NCI-H187 (cell line): ENCODE measurements around the gene MACROD2.

Source experiments
- DNase-seq, 2 experiments: peaks; one replicate each; lab custom pipeline; 2025; lab: John Stamatoyannopoulos, UW

Gene MACROD2

DNA sequence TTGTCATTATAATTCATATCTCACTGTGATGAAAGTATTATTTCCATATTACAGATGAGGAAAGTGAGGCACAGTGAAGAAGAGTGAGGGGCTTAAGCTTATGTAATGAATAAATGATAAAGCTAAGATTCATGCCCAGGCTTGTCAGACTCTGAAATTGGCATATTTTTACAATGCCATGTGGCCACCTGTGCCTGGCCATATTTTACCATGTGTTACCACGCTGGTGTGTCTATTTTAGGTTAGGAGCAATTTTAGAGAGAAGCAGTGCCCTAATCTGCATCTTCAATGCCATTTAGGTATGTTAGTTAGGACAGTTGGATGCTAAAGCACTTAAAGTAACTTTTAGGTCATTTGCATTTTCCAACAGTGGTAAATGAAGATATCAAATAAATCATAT lies 530.1 kb downstream of the MACROD2 start:
- DNase-seq, result no peak

DNA sequence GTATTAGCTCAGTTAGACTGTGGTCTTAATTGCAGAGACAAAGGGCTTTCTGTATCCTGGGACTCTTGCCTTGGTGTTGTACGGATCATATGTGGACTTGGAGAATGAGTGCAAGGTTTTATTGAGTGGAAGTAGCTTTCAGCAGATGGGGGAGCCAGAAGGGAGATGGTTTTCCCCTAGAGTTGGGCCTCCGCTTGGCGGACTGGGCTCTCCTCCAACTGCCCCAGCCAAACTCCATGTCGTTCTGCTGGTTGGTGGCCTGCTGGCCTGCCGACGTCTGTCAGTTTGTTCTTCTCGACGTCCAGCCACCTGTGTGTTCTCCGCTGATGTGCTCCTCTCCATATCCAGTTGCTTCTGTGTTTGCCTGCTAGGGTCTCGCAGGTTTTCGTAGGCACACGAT lies 531.6 kb downstream of the MACROD2 start:
- DNase-seq, result no peak

DNA sequence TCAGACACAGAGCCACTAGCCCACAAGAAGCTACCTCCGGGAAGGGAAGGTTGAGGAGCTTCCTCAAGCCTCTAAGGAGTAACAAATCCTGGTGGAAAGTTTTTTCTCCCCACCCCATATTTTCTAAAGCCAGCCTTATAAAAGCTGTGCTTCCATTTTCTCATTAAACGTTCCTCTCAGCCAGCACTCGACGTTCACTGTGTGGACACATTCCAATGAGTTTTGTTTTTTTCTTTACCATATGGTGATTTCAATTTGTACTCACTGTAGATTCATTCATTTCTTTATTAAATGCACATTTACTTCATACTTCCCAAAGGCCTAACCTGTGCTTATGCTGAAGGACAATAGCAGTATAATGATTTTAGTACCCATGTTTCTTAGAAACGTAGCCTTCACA lies 536.5 kb downstream of the MACROD2 start:
- DNase-seq, result no peak

DNA sequence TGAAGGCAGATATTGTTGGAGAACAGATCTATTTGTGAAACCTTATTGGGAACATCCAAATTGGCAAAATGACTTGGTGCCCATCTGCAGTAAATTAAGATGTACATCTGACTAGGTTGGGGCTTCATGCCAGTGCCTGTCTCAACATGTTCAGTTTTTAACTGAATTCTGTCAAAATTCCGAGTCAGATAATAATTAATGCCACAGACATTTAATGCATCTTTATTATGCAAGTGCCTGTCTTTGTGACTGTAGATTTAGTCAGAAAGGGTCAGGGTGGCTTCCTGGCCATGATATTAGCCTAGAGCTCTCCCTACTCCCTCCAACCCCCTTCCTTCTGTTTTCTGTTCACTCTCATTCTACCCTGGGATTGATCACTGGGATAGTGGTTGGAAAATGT lies 541.4 kb downstream of the MACROD2 start:
- DNase-seq, result no peak

GRCh38 chr20:14538433-14538832 lies 543.1 kb downstream of the MACROD2 start:
- no peak for DNase-seq

- no peak for DNase-seq
Observed at GRCh38 chr20:14543040-14543439, 547.7 kb downstream of the MACROD2 start.

GRCh38 chr20:14544688-14545087 lies 549.4 kb downstream of the MACROD2 start:
- no peak for DNase-seq

DNA sequence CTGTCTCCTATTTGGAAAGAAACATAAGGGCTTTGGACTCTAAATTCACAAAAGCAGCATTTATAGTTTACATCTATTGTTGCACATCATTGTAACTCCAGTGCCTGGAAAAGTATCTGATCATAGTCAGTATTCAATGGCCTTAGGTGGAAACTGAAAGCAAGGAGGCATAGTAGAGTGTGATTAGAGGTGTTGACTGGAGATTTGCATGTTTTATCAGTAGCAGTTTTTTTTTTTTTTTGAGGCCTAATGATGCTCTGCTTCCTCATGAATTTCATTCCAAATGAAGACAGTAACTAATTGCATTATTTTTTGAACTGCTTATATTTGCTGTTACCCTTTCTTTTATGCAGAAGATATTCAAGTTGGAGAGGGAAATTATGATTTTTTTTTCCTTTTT lies 555.3 kb downstream of the MACROD2 start:
- no peak for DNase-seq

DNA sequence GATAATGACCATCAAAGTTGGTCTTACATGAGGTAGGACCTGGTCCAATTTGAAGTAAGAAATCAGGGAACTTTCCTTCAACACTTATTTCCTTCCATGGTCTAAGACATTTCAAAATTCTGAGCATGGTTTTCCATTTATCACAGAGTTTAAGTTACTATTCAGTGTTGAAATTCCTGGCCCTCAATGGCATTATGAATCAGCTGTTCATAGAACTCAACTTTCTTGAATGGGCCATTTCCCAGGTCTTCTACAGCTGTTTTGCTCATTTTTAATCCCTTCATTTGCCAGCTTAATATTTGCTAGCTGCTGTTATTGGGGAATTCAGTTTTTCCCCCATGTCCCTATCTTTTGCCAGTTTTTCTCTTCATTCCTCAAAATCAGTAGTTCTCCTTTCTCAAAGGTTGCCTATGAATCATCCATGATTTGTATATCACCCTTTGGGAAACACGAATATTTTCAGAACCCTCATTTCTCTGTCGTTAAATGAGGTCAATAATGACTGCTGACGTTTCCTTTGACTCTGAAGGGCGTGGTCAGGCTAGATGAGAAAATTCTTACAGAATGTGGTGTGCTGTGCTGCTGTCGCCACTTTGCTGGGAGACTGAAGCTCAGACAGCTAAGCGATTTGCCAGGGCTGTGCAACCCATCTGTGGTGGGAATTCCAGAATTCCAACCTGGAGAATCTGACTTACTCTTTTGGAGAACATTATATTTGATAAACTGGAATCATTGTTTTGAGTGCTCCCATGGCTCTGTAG lies 558.6 kb downstream of the MACROD2 start:
- no peak for DNase-seq

DNA sequence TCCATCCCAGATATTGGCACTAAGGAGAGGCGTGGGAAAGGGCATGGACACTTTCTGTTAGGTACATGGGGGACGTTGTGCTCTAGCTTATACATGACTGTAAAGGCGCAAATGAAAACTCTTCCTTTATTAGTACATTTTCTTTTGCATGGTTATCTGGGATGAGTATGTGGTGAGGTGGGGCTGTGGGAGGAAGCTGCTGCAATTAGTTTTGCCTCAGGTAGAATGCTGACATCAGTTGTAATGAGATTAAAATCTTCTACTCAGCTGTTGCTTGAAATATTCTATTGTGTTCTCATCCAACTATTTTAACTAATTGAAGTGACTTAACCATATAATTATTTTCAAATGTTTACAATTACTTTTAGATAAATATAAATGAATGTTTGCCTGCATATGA lies 560.4 kb downstream of the MACROD2 start:
- DNase-seq, result no peak

DNA sequence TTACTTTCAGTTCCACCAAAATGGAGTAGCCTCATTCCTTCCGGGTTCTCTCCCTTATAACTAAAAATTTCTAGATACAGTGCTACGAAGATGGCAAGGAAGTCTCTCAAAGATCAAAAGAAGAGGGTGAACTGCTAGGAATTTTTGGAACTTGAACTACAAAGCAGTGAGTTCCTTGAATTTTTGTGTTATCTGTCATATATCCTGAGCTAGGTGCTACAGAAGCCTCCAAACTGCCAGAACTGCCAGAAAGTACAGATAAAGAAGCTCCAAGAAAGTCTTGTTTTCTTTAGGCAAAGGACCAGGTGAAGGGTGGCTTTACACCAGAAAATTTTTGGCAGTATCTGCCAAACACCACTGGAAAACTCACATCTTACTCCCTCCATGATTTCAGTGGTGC lies 560.9 kb downstream of the MACROD2 start:
- no peak for DNase-seq

DNA sequence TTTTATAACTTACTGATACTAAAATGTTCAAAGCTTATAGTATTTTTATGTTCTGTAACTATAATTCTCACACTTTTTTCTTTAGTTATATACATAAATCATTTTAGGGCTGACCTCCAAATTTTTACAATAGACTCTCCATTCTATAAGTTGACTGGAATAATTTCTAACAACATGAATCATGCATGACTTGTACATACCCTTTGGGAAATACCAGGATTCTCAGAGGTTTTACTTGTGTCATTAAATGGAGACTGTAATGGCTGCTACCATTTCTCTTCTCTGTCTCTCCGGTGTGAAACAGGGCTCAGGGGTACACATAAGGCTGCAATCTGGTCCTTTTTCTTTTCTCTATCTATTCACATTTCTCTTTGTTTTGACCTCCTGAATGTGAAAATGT lies 564.3 kb downstream of the MACROD2 start:
- DNase-seq, result no peak

- DNase-seq, result no peak
Observed at GRCh38 chr20:14561741-14562221, 566.5 kb downstream of the MACROD2 start.

DNA sequence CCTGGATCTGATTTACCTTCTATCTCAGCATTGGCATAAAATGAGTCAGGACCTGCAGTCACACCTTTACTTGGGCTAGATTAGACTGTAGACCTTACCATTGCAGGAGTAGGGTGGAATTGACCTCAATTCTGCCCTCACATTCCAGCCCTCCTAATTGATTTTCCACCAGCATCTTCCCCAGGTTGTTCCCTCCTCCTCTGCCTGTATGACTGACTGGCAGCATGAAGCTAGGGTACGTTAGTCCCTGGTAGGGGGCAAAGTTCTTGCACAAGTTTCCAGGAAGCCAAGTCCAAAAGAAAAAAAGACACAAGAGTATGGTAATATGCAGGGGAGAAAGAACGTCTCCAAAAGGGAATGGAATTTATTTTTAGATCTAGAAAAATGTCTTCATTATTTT lies 567.7 kb downstream of the MACROD2 start:
- no peak for DNase-seq

DNA sequence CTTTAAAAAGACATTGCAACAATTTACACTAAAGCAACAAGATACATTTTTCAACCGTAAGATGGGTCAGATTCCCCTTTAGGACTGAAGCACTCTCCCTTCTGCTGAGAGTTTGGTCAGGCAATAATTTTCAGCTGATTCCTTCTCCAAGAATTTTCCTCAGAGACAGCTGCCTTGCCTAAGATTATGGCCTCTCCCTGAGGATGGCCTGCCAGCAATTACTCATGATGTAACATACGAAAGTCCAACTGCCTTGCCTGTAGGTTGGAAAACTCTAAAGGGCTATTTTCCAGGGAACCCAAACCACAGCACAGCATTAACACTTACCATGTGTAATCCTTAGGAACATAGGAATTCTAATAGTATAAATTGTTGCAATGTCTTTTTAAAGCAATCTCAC lies 571.2 kb downstream of the MACROD2 start:
- DNase-seq, result no peak

DNA sequence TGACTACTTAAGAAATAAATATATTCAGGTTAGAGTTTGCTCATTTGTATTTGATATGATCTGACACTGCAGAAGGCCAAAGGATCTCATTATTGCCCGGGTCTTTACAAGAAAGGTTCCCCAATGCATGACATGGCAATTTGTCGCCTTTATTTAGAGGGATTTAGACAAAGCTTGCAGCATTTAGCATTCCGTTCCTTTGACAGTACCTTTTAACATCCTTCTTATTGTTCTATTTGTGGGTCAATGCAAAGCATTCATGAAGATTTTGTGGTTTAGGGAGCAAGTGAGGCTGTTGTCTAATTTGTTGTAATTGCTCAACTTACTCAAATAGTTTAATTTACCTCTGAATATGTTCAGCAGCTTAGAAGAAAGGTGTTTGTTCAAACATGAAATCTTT lies 572.9 kb downstream of the MACROD2 start:
- no peak for DNase-seq

GRCh38 chr20:14568701-14569100 lies 573.4 kb downstream of the MACROD2 start:
- DNase-seq, result no peak

- DNase-seq, result no peak
Observed at GRCh38 chr20:14569641-14570040, 574.3 kb downstream of the MACROD2 start.

DNA sequence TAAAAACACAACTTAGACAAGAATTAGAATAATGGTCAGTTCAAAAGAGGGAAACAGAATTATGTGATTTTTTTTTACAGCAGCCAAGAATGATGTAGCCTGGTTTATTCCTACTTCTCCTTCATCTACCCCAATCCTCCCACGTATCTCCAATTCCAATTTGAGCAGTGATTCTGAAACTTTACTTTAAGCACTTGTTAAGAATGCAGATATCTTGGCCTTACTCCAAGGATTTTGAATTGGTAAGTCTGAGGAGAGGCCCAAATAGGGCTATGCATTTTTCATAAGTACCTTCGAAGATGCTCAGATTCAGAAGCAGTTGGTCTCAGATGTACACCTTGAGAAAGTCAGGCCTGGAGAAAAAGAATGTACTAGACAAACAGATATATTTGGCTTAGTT lies 575.5 kb downstream of the MACROD2 start:
- no peak for DNase-seq

GRCh38 chr20:14573676-14574075 lies 578.4 kb downstream of the MACROD2 start:
- DNase-seq, result no peak

DNA sequence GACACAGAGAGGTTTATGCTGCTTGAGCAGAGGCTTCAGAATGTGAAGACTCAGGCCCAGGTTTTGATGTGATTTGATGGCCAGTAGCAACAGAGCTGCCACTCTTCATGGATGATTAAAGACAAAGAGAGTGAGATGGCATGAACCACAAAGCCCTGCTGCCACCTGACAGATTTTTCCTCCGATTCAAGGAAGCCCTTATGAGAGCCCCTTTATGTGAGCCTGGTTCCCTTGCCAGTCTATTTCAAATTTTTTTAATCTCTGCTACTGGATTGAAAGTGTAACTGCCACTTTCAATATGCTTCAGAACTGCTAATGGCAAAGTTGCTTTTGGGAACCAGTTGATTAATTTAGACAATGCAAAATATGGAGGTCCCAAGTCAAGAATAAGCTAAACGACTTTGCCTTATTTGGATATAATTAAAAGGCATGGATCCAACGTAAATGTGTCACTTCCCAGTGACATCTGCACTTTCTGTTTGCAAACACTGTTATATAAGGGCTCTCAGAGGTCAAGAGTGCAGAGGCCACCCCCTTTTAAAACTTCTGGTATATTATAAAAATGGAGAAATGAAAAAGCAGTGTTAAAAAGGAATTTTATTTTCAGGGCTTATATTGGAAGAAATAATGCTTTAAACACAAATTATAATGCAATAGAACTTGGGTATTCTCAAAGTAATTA lies 581.0 kb downstream of the MACROD2 start:
- DNase-seq, result no peak

DNA sequence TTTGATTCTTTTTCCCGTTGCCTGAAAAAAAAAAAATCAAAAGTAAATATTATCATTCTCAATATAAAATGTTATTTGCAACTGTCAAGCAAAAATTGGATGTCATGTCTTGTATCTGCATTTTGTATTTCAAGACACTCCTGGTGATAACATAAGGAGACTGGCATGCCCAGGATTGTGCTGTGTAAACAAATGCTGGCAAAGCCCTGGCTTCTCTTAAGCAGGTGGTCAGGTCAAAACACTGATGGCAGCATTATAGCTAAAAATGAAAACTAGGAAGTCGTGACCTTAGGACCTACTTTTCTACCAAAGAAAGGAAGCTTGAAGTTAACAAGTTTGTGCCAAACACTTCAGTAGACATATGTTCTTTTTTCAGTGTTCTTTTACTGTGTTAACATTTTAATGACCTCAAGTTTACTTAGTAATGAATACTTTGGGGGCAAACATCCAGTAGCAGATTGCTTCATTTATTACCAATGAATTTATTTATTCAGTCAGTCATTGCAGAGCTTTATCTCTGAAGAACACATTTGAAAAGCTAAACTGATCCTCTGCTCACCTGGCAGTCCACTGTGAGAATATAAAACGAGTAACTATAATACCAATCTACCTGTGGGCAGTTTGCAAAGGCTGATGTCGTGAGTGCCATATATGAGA lies 585.2 kb downstream of the MACROD2 start:
- no peak for DNase-seq

- no peak for DNase-seq
Observed at GRCh38 chr20:14581731-14582130, 586.4 kb downstream of the MACROD2 start.
